HG02970 (cell line): ENCODE results near the gene IL16.

ENCODE experiments used
- ATAC-seq: cut with Tn5 transposase; IDR thresholded peaks from one replicate; pipeline ENCODE4 v1.9.1; 2021; ENCODE audit warnings: mild to moderate bottlenecking, moderate library complexity, moderate number of reproducible peaks; ENCODE audit not compliant: unreplicated experiment, low FRiP score

Gene IL16

GRCh38 chr15:81271761-81272644, 75.3 kb downstream of the IL16 start:
- no peak for ATAC-seq

DNA sequence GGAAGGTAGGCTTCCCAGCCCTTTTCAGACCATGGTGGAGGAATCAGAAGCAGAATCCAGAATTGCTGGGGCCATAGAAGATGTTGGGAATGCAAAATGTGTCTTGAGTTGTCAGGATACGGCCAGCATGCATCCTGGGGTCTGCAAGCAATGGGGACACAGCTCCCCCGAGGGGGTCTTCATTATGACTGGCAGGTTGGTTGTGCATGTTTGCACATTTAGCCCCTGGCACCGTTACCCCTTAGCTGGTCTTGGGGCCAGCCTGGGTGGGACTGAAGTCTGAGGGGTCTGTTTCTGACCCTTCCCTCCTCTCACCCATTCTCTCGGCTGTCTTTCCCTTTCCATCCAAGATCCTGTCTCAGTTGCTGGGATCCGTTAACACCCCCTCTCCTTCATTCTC, 76.5 kb downstream of the IL16 start:
- no peak for ATAC-seq

- ATAC-seq = no peak
Observed at GRCh38 chr15:81273855-81274254, 77.2 kb downstream of the IL16 start.

DNA sequence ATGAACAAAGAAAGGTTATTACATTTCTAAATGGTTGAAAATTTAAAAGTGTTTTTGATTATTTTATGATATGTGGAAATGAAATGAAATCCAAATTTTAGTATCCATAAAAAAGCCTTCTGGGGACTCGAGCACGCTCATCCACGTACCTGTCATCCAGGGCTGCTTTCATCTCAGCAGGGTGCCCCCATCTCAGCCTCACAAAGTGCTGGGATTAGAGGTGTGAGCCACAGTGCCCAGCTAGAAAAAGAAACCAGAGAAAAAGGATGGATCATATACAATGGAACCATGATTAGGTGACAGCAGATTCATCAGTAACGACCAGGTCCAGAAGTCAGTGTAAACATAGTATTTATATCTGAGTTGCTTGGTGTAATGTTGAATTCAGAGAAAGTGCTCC, 77.6 kb downstream of the IL16 start:
- ATAC-seq = no peak

GRCh38 chr15:81274931-81275707, 78.4 kb downstream of the IL16 start:
- no peak for ATAC-seq

GRCh38 chr15:81275711-81276392, 79.2 kb downstream of the IL16 start:
- no peak for ATAC-seq

GRCh38 chr15:81276967-81277366, 80.3 kb downstream of the IL16 start:
- no peak for ATAC-seq

GRCh38 chr15:81277851-81278250, 81.2 kb downstream of the IL16 start:
- no peak for ATAC-seq

DNA sequence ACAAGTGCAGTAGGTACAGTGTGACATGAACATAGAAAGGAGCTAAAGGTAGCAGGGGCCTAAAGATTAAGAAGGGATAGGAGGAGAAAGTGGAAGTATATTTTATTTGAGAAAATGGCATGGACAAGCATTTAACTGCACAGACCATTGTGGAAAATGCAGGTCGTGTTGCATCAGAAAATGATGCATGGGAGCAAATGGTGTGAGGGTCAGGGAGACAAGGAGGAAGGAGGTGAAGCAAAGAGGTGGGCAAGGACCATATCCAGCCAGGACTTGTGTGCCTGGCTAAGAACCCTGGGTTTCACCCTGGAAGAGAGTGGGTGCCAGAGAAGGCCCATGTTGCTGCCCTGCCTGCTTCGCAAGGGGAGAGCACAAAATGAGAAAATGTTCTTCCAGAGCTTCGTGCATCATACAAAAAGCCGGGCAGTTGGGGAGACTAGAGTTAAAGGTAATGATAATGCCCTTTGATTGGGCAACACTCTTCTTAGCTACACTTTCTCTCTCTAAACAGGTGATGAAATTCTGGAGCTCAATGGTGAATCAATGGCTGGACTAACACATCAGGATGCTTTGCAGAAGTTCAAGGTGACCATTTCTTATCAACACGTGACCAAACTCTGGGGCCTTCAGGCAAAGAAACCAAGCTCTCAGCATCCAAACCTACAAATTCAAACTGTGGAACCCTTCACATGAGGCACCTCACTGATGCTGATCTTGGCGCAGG, 81.8 kb downstream of the IL16 start:
- ATAC-seq = no peak

GRCh38 chr15:81279621-81280485, 83.2 kb downstream of the IL16 start:
- ATAC-seq = no peak

DNA sequence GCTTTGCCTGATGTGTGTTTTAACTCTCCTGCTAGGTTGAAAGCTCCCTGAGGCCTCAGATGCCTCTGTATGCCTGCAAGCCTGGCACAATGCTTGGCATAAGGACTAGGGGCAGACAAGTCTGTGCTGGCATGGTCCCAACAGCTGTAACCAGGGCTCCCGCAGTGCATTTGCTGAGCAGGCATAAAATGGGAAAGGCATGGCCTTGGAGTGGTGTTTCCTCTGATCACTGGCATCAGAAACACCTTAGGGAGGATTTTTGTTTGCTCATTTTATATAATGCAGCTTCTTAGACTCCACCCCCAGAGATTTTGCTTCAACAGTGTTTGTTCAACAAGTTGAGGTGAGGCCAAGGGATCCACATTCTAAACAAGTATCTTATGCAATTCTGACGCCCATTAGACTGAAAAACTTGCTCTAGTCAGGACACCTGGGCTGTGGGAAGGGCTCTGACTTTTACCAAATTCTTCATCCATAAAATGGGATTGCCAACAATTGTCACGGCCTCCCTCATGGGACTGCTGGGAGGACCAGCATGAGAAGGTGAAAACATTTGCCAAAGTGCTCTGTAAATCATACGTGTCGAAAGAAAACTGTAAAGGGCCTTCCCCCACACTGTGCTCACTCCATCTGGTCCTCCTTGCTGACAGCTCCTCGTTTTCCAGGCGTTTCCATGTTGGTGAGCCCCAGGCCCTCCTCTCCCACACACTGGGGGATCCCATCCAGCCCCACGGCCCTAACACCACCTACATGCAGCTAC, 84.2 kb downstream of the IL16 start:
- ATAC-seq = no peak

DNA sequence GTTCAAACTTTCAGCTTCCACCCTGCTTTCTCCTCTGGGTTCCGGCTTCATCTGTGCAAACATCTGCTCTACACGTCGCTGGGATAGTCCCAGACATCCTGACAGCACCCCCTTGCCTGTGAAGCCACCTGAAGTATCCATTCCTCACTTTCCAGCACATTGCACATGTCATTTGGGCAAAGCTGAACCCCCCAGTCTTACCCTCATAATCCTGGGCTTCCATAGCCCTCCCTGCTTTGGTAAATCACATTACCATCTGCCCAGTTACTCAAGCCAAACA, 84.7 kb downstream of the IL16 start:
- ATAC-seq = no peak

- ATAC-seq = no peak
Observed at GRCh38 chr15:81281766-81282605, 85.3 kb downstream of the IL16 start.

DNA sequence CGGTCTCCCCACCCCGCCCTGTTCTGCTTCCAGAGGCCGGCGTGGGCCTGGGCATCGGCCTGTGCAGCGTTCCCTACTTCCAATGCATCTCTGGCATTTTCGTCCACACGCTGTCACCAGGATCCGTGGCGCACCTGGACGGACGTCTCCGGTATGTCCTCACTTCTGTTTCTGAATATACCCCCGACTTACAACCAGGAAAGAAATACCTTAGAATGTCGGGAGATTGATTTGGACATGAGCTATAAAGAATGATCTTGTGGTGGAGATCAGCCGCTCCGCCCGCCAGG, 85.9 kb downstream of the IL16 start:
- ATAC-seq = no peak

GRCh38 chr15:81282911-81283310, 86.2 kb downstream of the IL16 start:
- ATAC-seq = no peak

GRCh38 chr15:81284256-81285031, 87.8 kb downstream of the IL16 start:
- no peak for ATAC-seq

GRCh38 chr15:81285461-81285860, 88.8 kb downstream of the IL16 start:
- ATAC-seq = no peak
